ENCODE data around the gene MSANTD1.
"Not testable (repeated sequence)": the region's sequence is repeated elsewhere in the genome, so short reads cannot be mapped to it uniquely, and the experiment has no call there.

MSANTD1 gene

GRCh38 chr4:3291969-3292570 lies 43.1 kb downstream of the MSANTD1 start:
- no peak for DNase-seq

GRCh38 chr4:3292571-3293400 lies 43.8 kb downstream of the MSANTD1 start, which contains the start of gene RGS12:
TSS of gene RGS12 (plus strand) at chr4:3293021. CDS start at chr4:3316171, 23,150 bp downstream.
- peak; percentile 89 for DNase-seq

GRCh38 chr4:3293401-3294391 lies 44.7 kb downstream of the MSANTD1 start:
- no peak for DNase-seq

GRCh38 chr4:3294401-3295241 lies 45.7 kb downstream of the MSANTD1 start:
- DNase-seq: no peak

GRCh38 chr4:3295837-3296624 lies 47.1 kb downstream of the MSANTD1 start:
- DNase-seq: no peak

- DNase-seq: no peak
Measured at GRCh38 chr4:3296651-3297050, 47.7 kb downstream of the MSANTD1 start.

GRCh38 chr4:3297066-3297859 lies 48.3 kb downstream of the MSANTD1 start:
- no peak for DNase-seq

- no peak for DNase-seq
Measured at GRCh38 chr4:3299122-3299975, 50.4 kb downstream of the MSANTD1 start.

GRCh38 chr4:3299976-3300671 lies 51.2 kb downstream of the MSANTD1 start:
- no peak for DNase-seq

GRCh38 chr4:3300882-3301281 lies 51.9 kb downstream of the MSANTD1 start:
- not testable (repeated sequence) for DNase-seq

GRCh38 chr4:3301450-3302172 lies 52.7 kb downstream of the MSANTD1 start:
- DNase-seq: no peak

GRCh38 chr4:3302173-3302785 lies 53.3 kb downstream of the MSANTD1 start:
- DNase-seq: peak; percentile 52

GRCh38 chr4:3302786-3303564 lies 54.0 kb downstream of the MSANTD1 start:
- DNase-seq: peak; percentile 22

- DNase-seq: no peak
Measured at GRCh38 chr4:3303565-3303824, 54.5 kb downstream of the MSANTD1 start.

GRCh38 chr4:3303923-3304710 lies 55.2 kb downstream of the MSANTD1 start:
- DNase-seq: no peak

All from activated CD4-positive, alpha-beta T cell treated with anti-CD3 and anti-CD28 coated beads, Interleukin-2, amount 50 U/mL, for 16 hours (primary cell).